CD4-positive, alpha-beta T cell treated with Interleukin-6 for 4 hours (primary cell): ENCODE measurements around the gene CTTN.
"Not testable (repeated sequence)": the region's sequence is repeated elsewhere in the genome, so short reads cannot be mapped to it uniquely, and the experiment has no call there.

ENCODE experiments used
- DNase-seq: peaks from one replicate; pipeline ENCODE4 v3.0.0-alpha.2; 2020; ENCODE audit warnings: mixed read lengths

CTTN gene

DNA sequence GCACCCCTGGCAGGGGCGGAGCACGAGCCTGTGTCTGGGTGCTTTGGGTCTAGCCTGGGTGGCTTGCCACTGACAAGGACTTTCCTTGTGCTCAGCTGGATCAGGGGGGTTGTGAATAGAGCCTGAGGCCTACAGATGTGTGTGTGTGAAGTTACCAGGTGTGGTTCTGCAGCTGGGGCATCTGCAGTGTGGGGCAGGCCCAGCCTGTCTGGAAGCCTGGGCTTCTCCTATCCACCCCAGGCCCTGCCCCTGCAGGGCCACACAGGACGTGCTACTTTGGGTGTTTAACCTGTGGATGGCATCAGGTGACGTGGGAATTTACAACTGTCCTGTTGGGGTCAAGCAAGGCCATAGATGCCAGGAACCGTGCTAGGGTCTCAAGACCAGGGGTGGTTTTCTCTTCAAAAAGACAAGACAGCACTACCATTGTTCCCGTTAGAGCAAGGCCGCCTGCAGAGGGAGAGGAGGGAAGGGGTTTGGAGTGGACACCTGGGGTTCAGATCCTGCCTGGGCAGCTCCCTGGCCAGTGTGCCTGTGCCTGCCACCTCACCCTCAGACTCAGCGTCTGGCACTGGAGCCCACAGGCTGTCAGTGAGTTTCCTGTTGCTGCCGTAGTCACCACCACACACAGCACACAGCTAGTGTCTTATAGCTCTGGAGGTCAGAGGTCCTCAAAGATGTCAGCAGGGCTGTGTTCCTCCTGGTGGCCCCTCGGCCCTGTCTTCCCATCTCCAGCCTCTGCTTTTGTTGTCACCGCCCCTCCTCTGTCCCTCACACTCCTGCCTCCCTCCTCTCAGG, 31.6 kb downstream of the CTTN start:
- DNase-seq = no peak

DNA sequence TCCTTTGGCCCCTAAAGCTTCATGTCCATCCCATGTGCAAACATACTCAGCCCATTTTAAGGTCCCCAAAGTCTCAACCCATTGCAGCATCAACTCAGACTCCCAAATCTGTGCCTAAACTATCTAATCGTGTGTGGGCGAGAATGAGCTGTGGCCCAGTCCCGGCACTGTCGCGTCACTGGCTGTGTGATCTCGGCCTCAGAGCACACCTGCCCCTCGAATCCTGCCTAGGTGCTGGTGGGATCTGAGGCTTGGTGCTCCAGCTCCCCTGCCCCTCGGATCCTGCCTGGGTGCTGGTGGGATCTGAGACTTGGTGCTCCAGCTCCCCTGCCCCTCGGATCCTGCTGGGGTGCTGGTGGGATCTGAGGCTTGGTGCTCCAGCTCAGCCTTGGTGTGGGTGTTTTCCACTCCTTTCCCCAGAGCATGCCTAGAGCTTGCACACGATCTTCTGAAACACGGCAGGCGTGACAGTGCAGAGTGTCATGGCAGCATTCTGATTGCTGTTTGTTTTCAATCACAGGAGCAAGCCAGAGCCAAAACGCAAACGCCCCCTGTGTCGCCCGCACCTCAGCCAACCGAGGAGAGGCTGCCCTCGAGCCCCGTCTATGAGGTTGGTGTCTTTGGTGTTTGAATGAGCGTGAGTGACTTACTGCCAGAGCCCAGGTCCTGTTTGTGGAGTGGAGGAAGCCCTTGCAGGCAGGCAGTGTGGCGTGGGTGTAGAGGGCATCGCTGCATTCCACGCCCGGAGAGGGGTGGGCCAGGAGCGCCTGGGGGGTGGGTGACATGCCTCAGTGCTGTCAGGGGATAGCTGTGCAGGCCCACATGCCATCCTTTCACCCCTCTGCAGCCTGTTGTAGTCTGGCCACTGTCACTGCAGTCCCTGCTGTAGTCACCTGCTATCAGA, 32.6 kb downstream of the CTTN start:
- DNase-seq = no peak

GRCh38 chr11:70431611-70432010, 33.3 kb downstream of the CTTN start:
- DNase-seq = no peak

GRCh38 chr11:70432065-70432464, 33.7 kb downstream of the CTTN start:
- no peak for DNase-seq

DNA sequence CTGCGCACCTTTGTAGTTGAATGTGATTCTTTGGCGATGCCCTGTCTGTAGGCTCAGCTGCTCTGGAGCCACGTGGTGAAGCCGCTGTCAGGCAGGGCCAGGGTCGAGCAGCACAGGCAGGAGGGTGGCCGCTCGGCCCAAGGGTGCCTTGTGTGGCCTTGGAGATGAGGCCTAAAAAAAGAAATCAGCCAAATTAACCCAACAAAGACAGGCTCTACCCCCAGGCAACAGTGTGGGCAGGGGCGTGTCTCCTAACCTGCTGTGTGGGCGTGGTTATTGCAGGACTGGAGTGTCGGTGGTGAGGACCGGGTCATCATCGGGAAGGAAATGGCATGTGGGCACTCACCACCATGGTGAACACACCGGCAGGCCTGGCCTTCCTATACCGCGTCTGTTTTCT, 34.3 kb downstream of the CTTN start:
- no peak for DNase-seq

GRCh38 chr11:70433038-70433437, 34.7 kb downstream of the CTTN start:
- no peak for DNase-seq

GRCh38 chr11:70433526-70433925, 35.2 kb downstream of the CTTN start:
- DNase-seq = no peak

- DNase-seq = no peak
Observed at GRCh38 chr11:70433966-70434812, 35.9 kb downstream of the CTTN start.

DNA sequence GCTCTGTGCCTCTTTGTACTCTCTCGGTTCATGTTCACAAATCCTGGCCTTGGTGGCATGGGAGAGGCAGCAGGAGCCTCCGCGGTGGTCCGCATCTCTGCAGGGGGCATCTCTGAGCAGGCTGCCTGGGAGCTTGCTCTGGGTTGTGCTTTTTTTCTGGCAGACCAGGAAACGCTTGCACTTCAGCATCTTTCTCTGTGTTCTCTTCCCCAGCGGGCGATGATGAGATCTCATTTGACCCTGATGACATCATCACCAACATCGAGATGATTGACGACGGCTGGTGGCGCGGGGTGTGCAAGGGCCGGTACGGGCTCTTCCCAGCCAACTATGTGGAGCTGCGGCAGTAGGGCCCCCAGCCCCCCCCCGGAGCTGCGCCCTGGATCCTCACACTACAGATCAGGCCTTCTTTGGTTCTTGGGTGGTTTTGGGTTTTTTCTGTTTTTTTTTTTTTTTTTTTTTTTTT, 36.5 kb downstream of the CTTN start:
- no peak for DNase-seq

- DNase-seq = no peak
Observed at GRCh38 chr11:70435361-70435760, 37.0 kb downstream of the CTTN start.

GRCh38 chr11:70435765-70436500, 37.6 kb downstream of the CTTN start:
- no peak for DNase-seq

DNA sequence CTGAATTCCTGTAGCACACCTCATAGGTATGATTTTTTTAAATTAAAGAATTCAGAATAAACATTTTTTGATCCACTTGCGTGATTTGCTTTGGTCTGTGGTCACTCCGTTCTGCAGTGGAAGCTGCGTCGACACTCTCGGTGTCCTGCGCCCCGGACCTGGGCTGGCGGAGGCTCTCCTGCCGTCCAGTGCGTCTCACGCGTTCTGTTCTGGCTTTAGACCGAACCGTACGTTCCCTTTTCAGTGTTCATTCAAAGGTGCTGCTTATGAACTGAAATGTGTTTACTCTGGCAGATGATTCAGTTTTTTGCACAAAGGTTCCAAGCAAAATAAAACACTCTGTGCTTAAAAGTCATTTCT, 38.2 kb downstream of the CTTN start:
- DNase-seq = no peak

GRCh38 chr11:70437111-70437784, 38.9 kb downstream of the CTTN start:
- DNase-seq = no peak

- DNase-seq = no peak
Observed at GRCh38 chr11:70440206-70440605, 41.9 kb downstream of the CTTN start.

DNA sequence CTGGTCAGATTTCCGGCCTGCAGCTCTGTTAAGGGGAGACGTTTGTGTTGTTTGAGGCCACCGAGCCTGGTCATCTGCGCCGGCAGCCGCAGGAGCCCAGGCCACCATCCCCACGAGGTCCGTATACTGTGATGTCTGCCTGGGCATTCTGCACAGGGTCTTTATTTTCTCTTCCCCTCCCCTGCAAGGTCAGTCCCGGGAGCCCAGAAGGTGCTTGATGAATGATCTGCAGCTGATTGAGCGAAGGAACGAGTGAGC, 45.4 kb downstream of the CTTN start:
- DNase-seq = no peak

DNA sequence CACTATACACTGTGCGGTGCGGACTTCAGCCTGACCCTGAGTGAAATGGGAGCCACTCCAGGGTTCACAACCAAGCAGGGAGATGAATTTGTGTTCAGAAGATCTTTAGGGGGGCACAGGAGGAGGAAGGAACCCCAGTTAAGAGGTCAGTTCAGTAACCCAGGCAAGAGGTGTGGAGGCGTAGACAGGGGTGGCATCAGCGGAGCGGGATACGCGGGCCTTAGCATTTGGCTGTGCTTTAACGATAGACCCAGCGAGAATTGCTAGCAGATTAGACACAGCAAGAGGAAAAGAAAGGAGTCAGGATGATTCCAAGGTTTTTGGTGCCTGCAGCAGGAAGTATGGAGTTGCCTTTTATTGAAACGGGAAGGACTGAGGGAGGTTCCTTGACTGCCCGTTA, 46.8 kb downstream of the CTTN start:
- DNase-seq = no peak

DNA sequence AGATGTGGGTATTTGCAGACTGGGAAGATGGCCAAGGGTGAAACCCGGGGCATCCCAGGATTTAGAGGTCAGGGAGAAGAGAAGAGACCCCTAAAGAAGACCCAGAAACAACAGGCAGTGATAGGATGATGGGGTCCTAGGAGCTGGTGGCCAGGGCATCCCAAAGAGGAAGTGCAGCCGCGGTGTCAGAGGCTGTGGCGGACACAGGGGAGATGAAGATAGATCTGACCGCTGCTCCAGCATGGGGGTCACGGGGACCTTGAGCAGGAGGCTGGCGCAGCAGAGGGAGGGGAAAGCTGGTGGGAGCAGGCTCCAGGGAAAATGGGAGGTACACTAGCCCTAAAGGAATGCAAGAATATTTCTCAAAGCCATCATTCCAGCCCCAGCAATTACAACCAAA, 47.3 kb downstream of the CTTN start:
- DNase-seq = no peak

DNA sequence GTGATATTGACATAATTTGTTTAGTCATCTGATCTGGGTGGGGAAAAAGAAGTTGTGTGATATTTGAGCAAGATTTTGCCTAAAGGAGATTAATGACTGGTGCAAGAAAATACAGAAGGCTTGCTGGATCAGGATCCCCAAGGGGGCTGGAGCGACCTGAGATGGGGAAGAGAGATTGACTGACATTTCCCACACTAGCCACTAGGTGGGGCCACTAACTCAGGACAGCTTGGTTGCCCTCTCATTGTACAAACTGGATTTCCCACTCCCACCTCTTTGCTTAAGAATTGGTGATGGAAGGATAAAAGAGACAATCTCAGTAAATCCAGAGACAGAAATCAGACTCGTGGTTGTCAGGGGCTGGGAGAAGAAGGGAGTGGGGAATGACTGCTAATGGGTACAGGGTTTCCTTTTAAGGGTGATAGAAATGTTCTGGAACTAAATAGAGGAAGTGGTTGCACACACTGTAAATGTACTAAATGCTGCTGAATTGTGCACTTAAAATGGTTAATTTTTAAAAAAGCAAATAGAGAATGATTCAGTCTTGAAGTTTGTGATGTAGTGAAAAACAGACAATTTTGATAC, 50.7 kb downstream of the CTTN start:
- DNase-seq = no peak

- no peak for DNase-seq
Observed at GRCh38 chr11:70454197-70454767, 56.0 kb downstream of the CTTN start.

DNA sequence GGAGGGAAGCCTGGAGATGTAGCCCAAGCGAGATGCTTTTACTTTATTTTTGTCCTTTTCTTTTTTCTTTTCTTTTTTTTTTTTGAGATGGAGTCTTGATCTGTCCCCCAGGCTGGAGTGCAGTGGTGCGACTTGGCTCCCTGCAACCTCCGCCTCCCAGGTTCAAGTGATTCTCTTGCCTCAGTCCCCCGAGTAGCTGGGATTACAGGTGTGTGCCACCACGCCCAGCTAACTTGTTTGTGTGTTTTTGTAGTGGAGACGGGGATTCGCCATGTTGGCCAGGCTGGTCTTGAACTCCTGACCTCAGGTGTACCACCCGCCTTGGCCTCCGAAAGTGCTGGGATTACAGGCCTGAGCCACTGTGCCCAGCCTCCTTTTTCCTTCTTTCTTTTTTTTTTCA, 56.5 kb downstream of the CTTN start:
- not testable (repeated sequence) for DNase-seq

DNA sequence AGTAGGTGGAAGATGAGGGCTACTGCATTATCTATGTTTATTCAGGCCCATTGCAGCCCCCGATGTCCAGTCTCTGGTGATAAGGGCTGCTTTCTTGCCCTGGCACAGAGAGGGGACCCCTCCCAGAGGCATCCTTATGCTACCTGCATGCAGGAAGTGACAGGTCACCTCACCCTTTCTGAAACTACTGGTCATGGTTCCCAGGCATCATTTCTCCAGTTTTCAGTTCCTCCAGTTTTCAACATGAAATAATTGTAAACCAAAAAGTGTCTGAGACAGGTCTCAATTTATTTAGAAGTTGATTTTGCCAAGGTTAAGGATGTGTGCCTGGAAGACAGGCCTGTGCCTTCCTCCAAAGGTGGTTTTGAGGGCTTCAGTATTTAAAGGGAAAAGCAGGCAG, 57.0 kb downstream of the CTTN start:
- DNase-seq = no peak
